ENCODE measurements around the gene UBTD2. TPM values are rescaled to one million over a fixed set of nuclear protein-coding genes. Genes with fewer than 3 reads are reported as not detected.

UBTD2 gene
- polyA plus RNA-seq, 1 donor from 2014 or later = 89.9 TPM

- no peaks in the 10 kb centered on the region for H3F3A ChIP-seq (ENCODE audit: insufficient read depth, low read length, poor library complexity, severe bottlenecking)
- H3K9me3 ChIP-seq (ENCODE audit: low read length) = no peaks in the 10 kb centered on the region
- no peak overlapping the region for H2AFZ ChIP-seq (ENCODE audit: low read depth, low read length)
- H3K79me2 ChIP-seq (replicated peaks; ENCODE audit: insufficient read depth, low read length) = no peaks in the 10 kb centered on the region
- no peaks in the 10 kb centered on the region for H4K20me1 ChIP-seq (ENCODE audit: insufficient read depth)
- H3K27me3 ChIP-seq (ENCODE audit: insufficient read depth, low read depth, low read length) = no peaks in the 10 kb centered on the region
- H3K4me3 ChIP-seq (ENCODE audit: low read length) = no peak overlapping the region
- H3K9ac ChIP-seq (ENCODE audit: low read length) = no peak overlapping the region
- no peaks in the 10 kb centered on the region for H3K36me3 ChIP-seq (ENCODE audit: insufficient read depth, low read length)
- no peaks in the 10 kb centered on the region for H3K9me2 ChIP-seq (ENCODE audit: insufficient read depth, low read length)
- H3K4me2 ChIP-seq (ENCODE audit: low read length) = no peak overlapping the region
- H3K27ac ChIP-seq (ENCODE audit: low read length) = no peak overlapping the region
- TF ChIP-seq MXI1 (conservative IDR thresholded peaks at IDR 0.05; ENCODE audit: poor library complexity, severe bottlenecking) = no peak
- TF ChIP-seq EP300 (conservative IDR thresholded peaks at IDR 0.05; ENCODE audit: poor library complexity, severe bottlenecking) = no peak
- TF ChIP-seq RAD21 (conservative IDR thresholded peaks at IDR 0.05) = no peak
- TF ChIP-seq EZH2 (IDR thresholded peaks at IDR 0.05; ENCODE audit: borderline replicate concordance, insufficient read depth, low read length, poor library complexity, severe bottlenecking) = no peak
- no peak for TF ChIP-seq SMC3 (conservative IDR thresholded peaks at IDR 0.05; ENCODE audit: poor library complexity)
- no peak for TF ChIP-seq REST (IDR thresholded peaks at IDR 0.05; ENCODE audit: borderline replicate concordance)
- TF ChIP-seq CTCF (IDR thresholded peaks at IDR 0.05; ENCODE audit: poor library complexity, severe bottlenecking) = no peak
- TF ChIP-seq TAF1 (IDR thresholded peaks at IDR 0.05; ENCODE audit: low read depth) = no peak
- TF ChIP-seq POLR2AphosphoS5 (IDR thresholded peaks at IDR 0.05) = no peak
These were observed 38.0 kb upstream of the UBTD2 start for GRCh38 chr5:172321593-172321992.

- no peak overlapping the region for H3K9ac ChIP-seq (ENCODE audit: low read length)
- no peak overlapping the region for H3K4me3 ChIP-seq (ENCODE audit: low read length)
- H3K27me3 ChIP-seq (ENCODE audit: insufficient read depth, low read depth, low read length) = no peaks in the 10 kb centered on the region
- no peaks in the 10 kb centered on the region for H3K9me2 ChIP-seq (ENCODE audit: insufficient read depth, low read length)
- no peaks in the 10 kb centered on the region for H4K20me1 ChIP-seq (ENCODE audit: insufficient read depth)
- no peak overlapping the region for H3K27ac ChIP-seq (ENCODE audit: low read length)
- H3K9me3 ChIP-seq (ENCODE audit: low read length) = no peaks in the 10 kb centered on the region
- H3K79me2 ChIP-seq (replicated peaks; ENCODE audit: insufficient read depth, low read length) = no peaks in the 10 kb centered on the region
- H3K36me3 ChIP-seq (ENCODE audit: insufficient read depth, low read length) = no peaks in the 10 kb centered on the region
- no peak overlapping the region for H2AFZ ChIP-seq (ENCODE audit: low read depth, low read length)
- H3F3A ChIP-seq (ENCODE audit: insufficient read depth, low read length, poor library complexity, severe bottlenecking) = no peaks in the 10 kb centered on the region
- no peak for TF ChIP-seq EP300 (conservative IDR thresholded peaks at IDR 0.05; ENCODE audit: poor library complexity, severe bottlenecking)
- TF ChIP-seq RAD21 (conservative IDR thresholded peaks at IDR 0.05) = no peak
- no peak for TF ChIP-seq MXI1 (conservative IDR thresholded peaks at IDR 0.05; ENCODE audit: poor library complexity, severe bottlenecking)
- TF ChIP-seq EZH2 (IDR thresholded peaks at IDR 0.05; ENCODE audit: borderline replicate concordance, insufficient read depth, low read length, poor library complexity, severe bottlenecking) = no peak
- no peak for TF ChIP-seq POLR2AphosphoS5 (IDR thresholded peaks at IDR 0.05)
- TF ChIP-seq REST (IDR thresholded peaks at IDR 0.05; ENCODE audit: borderline replicate concordance) = no peak
- TF ChIP-seq CTCF (IDR thresholded peaks at IDR 0.05; ENCODE audit: poor library complexity, severe bottlenecking) = no peak
- no peak for TF ChIP-seq SMC3 (conservative IDR thresholded peaks at IDR 0.05; ENCODE audit: poor library complexity)
- no peak for TF ChIP-seq TAF1 (IDR thresholded peaks at IDR 0.05; ENCODE audit: low read depth)
- no peak overlapping the region for H3K4me2 ChIP-seq (ENCODE audit: low read length)
These were observed 36.3 kb upstream of the UBTD2 start for GRCh38 chr5:172319708-172320441.
